Stimulated activated CD8-positive, alpha-beta memory T cell treated with anti-CD3 and anti-CD28 coated beads, Interleukin-12 subunit alpha, Interleukin-12 subunit beta, amount 100 ng/mL, for 1 hour (primary cell): Measurements from ENCODE around the gene SINHCAF.

Experiments
- DNase-seq: peaks from one replicate; pipeline ENCODE4 v3.0.0-alpha.2; 2020; ENCODE audit warnings: low read depth

The SINHCAF gene

GRCh38 chr12:31231611-31232360 is 94.2 kb downstream of the SINHCAF start:
- no peak for DNase-seq
